ENCODE results near the gene IL1F10. TPM values are rescaled to one million over a fixed set of nuclear protein-coding genes. Genes with fewer than 3 reads are reported as not detected.

IL1F10 gene
- total RNA-seq, 1 experiment from 2014 or later, result not detected

DNA sequence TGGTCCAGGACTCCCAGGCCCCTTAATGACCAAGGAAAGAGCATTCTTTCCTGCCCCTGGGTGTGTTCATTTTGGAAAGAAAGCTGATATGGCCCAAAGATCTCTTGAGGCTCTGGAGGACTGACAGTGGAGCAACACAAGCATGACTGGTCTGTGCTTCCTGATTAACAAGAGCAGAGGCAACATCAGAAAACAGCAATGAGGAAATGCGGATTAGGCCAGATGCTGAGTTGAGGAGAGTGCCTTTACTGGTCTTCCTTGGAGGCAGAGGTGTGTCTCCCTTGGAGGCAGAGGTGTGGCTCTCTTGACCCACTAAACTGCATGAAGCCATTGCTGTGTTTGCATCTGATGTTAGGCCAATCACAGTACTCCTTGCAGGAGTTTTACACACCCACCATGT lies 35.0 kb upstream of the IL1F10 start:
- H4K5ac ChIP-seq (ENCODE audit: insufficient read length, low read depth, low read length), result no peak overlapping the region
- H2BK15ac ChIP-seq (ENCODE audit: low read depth, low read length), result no peak overlapping the region
- Mint-ChIP-seq H3K27ac (no peak overlapping the region), H3K4me1 (peaks cover 3 to 9% of the 10 kb centered on the region in 2 experiments; a peak in 3 of 4 replicates), H3K36me3 (ENCODE audit: insufficient read depth in 1 of 3, low read depth in 3 of 3) (no peaks in the 10 kb centered on the region), H3K27me3 (ENCODE audit: low read depth) (peaks cover 41% of the 10 kb centered on the region), H3K4me3 (no peak overlapping the region), H3K9me3 (peaks cover 0 to 36% of the 10 kb centered on the region in 2 experiments; a peak in 2 of 5 replicates)
- no peak overlapping the region for H3K18ac ChIP-seq (ENCODE audit: insufficient read length, low read depth, low read length)
- H3K23ac ChIP-seq (ENCODE audit: insufficient read length, low read depth, low read length), result no peak overlapping the region
- H2AK5ac ChIP-seq (ENCODE audit: insufficient read length, low read length), result no peak overlapping the region
- H4K8ac ChIP-seq (replicated peaks; ENCODE audit: insufficient read length, low read depth, low read length), result no peak overlapping the region
- H2AFZ ChIP-seq (ENCODE audit: low read length), result no peak overlapping the region
- H3K79me2 ChIP-seq (ENCODE audit: insufficient read depth, low read length), result no peaks in the 10 kb centered on the region
- no peak overlapping the region for H3K4me2 ChIP-seq (ENCODE audit: insufficient read depth, insufficient read length, low read length)
- no CpG with 5 or more reads among the region's 1 CpG for WGBS (ENCODE audit: extremely low coverage, insufficient read length, low lambda C conversion rate)
- H2BK5ac ChIP-seq (ENCODE audit: insufficient read length, low read length), result no peak overlapping the region
- no peak overlapping the region for H3K27ac ChIP-seq (ENCODE audit: insufficient read length, low read depth, low read length)
- no peak overlapping the region for H3K9ac ChIP-seq (ENCODE audit: extremely low read depth, insufficient read length, low read length)
- H4K91ac ChIP-seq (ENCODE audit: insufficient read length, low read depth, low read length), result no peak overlapping the region
- H3K4me1 ChIP-seq (ENCODE audit: insufficient read depth, low read length), result no peaks in the 10 kb centered on the region
- no peaks in the 10 kb centered on the region for H3K79me1 ChIP-seq (ENCODE audit: insufficient read depth, low read depth, low read length, poor library complexity, severe bottlenecking)
- H3K27me3 ChIP-seq (ENCODE audit: insufficient read depth, low read length), result no peaks in the 10 kb centered on the region
- H2BK12ac ChIP-seq (ENCODE audit: insufficient read length, low read depth, low read length), result no peak overlapping the region
- no peak overlapping the region for H3K4ac ChIP-seq (ENCODE audit: low read depth, low read length)
- TF ChIP-seq, protein P1, sequence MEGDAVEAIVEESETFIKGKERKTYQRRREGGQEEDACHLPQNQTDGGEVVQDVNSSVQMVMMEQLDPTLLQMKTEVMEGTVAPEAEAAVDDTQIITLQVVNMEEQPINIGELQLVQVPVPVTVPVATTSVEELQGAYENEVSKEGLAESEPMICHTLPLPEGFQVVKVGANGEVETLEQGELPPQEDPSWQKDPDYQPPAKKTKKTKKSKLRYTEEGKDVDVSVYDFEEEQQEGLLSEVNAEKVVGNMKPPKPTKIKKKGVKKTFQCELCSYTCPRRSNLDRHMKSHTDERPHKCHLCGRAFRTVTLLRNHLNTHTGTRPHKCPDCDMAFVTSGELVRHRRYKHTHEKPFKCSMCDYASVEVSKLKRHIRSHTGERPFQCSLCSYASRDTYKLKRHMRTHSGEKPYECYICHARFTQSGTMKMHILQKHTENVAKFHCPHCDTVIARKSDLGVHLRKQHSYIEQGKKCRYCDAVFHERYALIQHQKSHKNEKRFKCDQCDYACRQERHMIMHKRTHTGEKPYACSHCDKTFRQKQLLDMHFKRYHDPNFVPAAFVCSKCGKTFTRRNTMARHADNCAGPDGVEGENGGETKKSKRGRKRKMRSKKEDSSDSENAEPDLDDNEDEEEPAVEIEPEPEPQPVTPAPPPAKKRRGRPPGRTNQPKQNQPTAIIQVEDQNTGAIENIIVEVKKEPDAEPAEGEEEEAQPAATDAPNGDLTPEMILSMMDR (conservative IDR thresholded peaks at IDR 0.05), result no peak
- no peak overlapping the region for H3K56ac ChIP-seq (ENCODE audit: insufficient read length, low read depth, low read length)
- DNase-seq, result no peak
- H4K20me1 ChIP-seq (ENCODE audit: control insufficient read depth, insufficient read depth, insufficient read length), result no peaks in the 10 kb centered on the region
- H2BK120ac ChIP-seq (ENCODE audit: low read depth, low read length, poor library complexity, severe bottlenecking), result no peak overlapping the region
- H3K23me2 ChIP-seq (ENCODE audit: insufficient read length, low read depth, low read length, poor library complexity, severe bottlenecking), result no peaks in the 10 kb centered on the region
- no peaks in the 10 kb centered on the region for H3K9me3 ChIP-seq (ENCODE audit: control insufficient read depth, low read depth, low read length)
- H2BK20ac ChIP-seq (ENCODE audit: low read depth, low read length, poor library complexity, severe bottlenecking), result no peak overlapping the region
- H3K14ac ChIP-seq (ENCODE audit: insufficient read depth, low read length), result no peak overlapping the region
- no peak overlapping the region for H3T11ph ChIP-seq (ENCODE audit: low read length)
